GM12878 (cell line): ENCODE data around the gene RHEX. TPM values are rescaled to one million over a fixed set of nuclear protein-coding genes. Genes with fewer than 3 reads are reported as not detected.

ENCODE experiments used
- ATAC-seq: fragments of 200-7000 bp; cut with Tn5 transposase; 3 replicates; pipeline ENCODE4 v1.9.1; 2020; ENCODE audit warnings: mild to moderate bottlenecking, moderate library complexity
- BruUV-seq: library from RNA; stranded (reverse); fragments of 400-500 nt; replicated peaks from 2 replicates; lab custom pipeline; 2021; lab: Mats Ljungman, UMichigan
- CTCF ChIA-PET: fragments of 300-600 bp; sonication (Branson Sonifier 250); formaldehyde crosslinking; extraction: SDS; loops from one replicate; lab custom pipeline; 2021; ENCODE audit warnings: inconsistent platforms; lab: Yijun Ruan, JAX
- POLR2A ChIA-PET: fragments of 350-600 bp; formaldehyde crosslinking; extraction: SDS; loops from one replicate; lab custom pipeline; 2021; ENCODE audit warnings: inconsistent platforms; lab: Charles Lee
- RAD21 ChIA-PET: fragments of 300-600 bp; sonication (Branson Sonifier 250); formaldehyde crosslinking; loops from one replicate; lab custom pipeline; 2023; ENCODE audit warnings: antibody characterized with exemption; ENCODE audit not compliant: unreplicated experiment; lab: Charles Lee
- SMC1A ChIA-PET: fragments of 300-600 bp; sonication (Branson Sonifier 250); formaldehyde crosslinking; loops from one replicate; lab custom pipeline; 2023; ENCODE audit not compliant: unreplicated experiment, uncharacterized antibody; lab: Charles Lee
- DNase-seq: peaks from one replicate; pipeline ENCODE4 v3.0.0-alpha.2; 2011; ENCODE audit warnings: low read depth, low spot score
- FAIRE-seq: peaks from 3 replicates; lab custom pipeline; 2011; peaks lifted over from hg19 to GRCh38; lab: Jason Lieb, UNC
- H2AFZ ChIP-seq: 2 replicates; pipeline ENCODE4 v1.6.0; 2011; ENCODE audit warnings: low read depth, low read length, control low read depth; ENCODE audit not compliant: control insufficient read depth
- H3K27ac ChIP-seq: 2 replicates; pipeline ENCODE4 v1.5.1; 2011; ENCODE audit warnings: control low read depth; ENCODE audit not compliant: control insufficient read depth, insufficient read depth
- H3K27me3 ChIP-seq, 2 experiments: replicated peaks in 1 of 2; 2 replicates each; pipeline versions ENCODE4 v1.6.0 to v1.6.1; 2011; ENCODE audit warnings: low read length in 1 of 2; ENCODE audit not compliant: control insufficient read depth in 2 of 2, insufficient read depth in 2 of 2
- H3K36me3 ChIP-seq, 2 experiments: 2 replicates each; pipeline ENCODE4 v1.5.1; 2011; ENCODE audit warnings: low read length in 1 of 2; ENCODE audit not compliant: control insufficient read depth in 2 of 2, insufficient read depth in 2 of 2
- H3K4me1 ChIP-seq: 2 replicates; pipeline ENCODE4 v1.6.1; 2011; ENCODE audit warnings: mild to moderate bottlenecking, low read length, moderate library complexity, mixed read lengths; ENCODE audit not compliant: control insufficient read depth, insufficient read depth
- H3K4me2 ChIP-seq: 2 replicates; pipeline ENCODE4 v1.6.0; 2011; ENCODE audit warnings: control low read depth; ENCODE audit not compliant: control insufficient read depth, insufficient read depth
- H3K4me3 ChIP-seq: fragments of 200-600 bp; sonication (generic); 2 replicates; pipeline ENCODE4 v1.5.1; 2016
- H3K79me2 ChIP-seq: 2 replicates; pipeline ENCODE4 v1.6.0; 2011; ENCODE audit warnings: low read length; ENCODE audit not compliant: control insufficient read depth, insufficient read depth
- H3K9ac ChIP-seq: 2 replicates; pipeline ENCODE4 v1.8.0; 2011; ENCODE audit warnings: low read length, control low read depth, mixed read lengths; ENCODE audit not compliant: control insufficient read depth, insufficient read depth
- H3K9me3 ChIP-seq: replicated peaks from 3 replicates; pipeline ENCODE4 v1.5.1; 2011; ENCODE audit warnings: mild to moderate bottlenecking, low read length; ENCODE audit not compliant: control insufficient read depth, insufficient read depth
- H4K20me1 ChIP-seq: 2 replicates; pipeline ENCODE4 v1.6.0; 2011; ENCODE audit not compliant: control insufficient read depth, insufficient read depth
- BACH1 ChIP-seq: fragments of 450-650 bp; IDR thresholded peaks from 2 replicates; pipeline ENCODE4 v1.6.1; 2017; ENCODE audit warnings: mild to moderate bottlenecking, borderline replicate concordance
- DPF2 ChIP-seq: fragments of 450-650 bp; IDR thresholded peaks from 2 replicates; pipeline ENCODE4 v1.6.1; 2017; ENCODE audit warnings: mild to moderate bottlenecking
- ELK1 ChIP-seq: IDR thresholded peaks from 2 replicates; pipeline ENCODE4 v1.6.1; 2012; ENCODE audit warnings: low read depth, low read length, improper control_type of control experiment
- EP300 ChIP-seq, 2 experiments: fragments of 150-350 bp in 1 of 2; IDR thresholded peaks; 2 replicates each; pipeline ENCODE4 v1.6.1; 2011 to 2012; ENCODE audit warnings: low read depth in 2 of 2, low read length in 2 of 2, borderline replicate concordance in 1 of 2, improper control_type of control experiment in 1 of 2, inconsistent platforms in 1 of 2; ENCODE audit not compliant: control insufficient read depth in 1 of 2
- MAX ChIP-seq: IDR thresholded peaks from 2 replicates; pipeline ENCODE4 v1.6.1; 2012; ENCODE audit warnings: low read depth, low read length, improper control_type of control experiment
- MYB ChIP-seq: fragments of 150-350 bp; IDR thresholded peaks from 2 replicates; pipeline ENCODE4 v1.6.1; 2014; ENCODE audit warnings: mild to moderate bottlenecking, low read depth, low read length, borderline replicate concordance
- NFYB ChIP-seq: IDR thresholded peaks from 2 replicates; pipeline ENCODE4 v1.6.1; 2011; ENCODE audit warnings: low read depth, mild to moderate bottlenecking, low read length, improper control_type of control experiment, moderate library complexity; ENCODE audit not compliant: insufficient read depth
- NR2C2 ChIP-seq: IDR thresholded peaks from 2 replicates; pipeline ENCODE4 v1.6.1; 2011; ENCODE audit warnings: borderline replicate concordance, low read depth; ENCODE audit not compliant: control insufficient read depth, insufficient read length
- PAX8 ChIP-seq: fragments of 450-650 bp; IDR thresholded peaks from 2 replicates; pipeline ENCODE4 v1.6.1; 2017; ENCODE audit warnings: mild to moderate bottlenecking, moderate library complexity
- RBBP5 ChIP-seq: fragments of 200-600 bp; sonication (generic); conservative IDR thresholded peaks from 2 replicates; pipeline ENCODE4 v1.6.1; 2016
- RCOR1 ChIP-seq: conservative IDR thresholded peaks from 2 replicates; pipeline ENCODE4 v1.6.1; 2012; ENCODE audit warnings: low read depth, low read length, improper control_type of control experiment
- SPI1 ChIP-seq: IDR thresholded peaks from 2 replicates; pipeline ENCODE4 v1.6.1; 2011; ENCODE audit warnings: low read depth, mild to moderate bottlenecking, low read length, moderate library complexity, borderline replicate concordance; ENCODE audit not compliant: insufficient read depth
- SREBF1 ChIP-seq: IDR thresholded peaks from 2 replicates; pipeline ENCODE4 v1.6.1; 2012; ENCODE audit warnings: mild to moderate bottlenecking, low read length
- STAT1 ChIP-seq: fragments of 450-650 bp; conservative IDR thresholded peaks from 2 replicates; pipeline ENCODE4 v1.6.1; 2014; ENCODE audit warnings: antibody characterized with exemption, mild to moderate bottlenecking
- WGBS: methylation state at CpG from one replicate; pipeline ENCODE4 v1.1.6; 2016; ENCODE audit warnings: low lambda C conversion rate; ENCODE audit not compliant: insufficient replicate concordance, insufficient coverage; ENCODE audit errors: missing lambda C conversion rate; 5-methylcytosine and 5-hydroxymethylcytosine counted together
- in situ Hi-C: fragments of 300-500 bp; cut with MboI; formaldehyde crosslinking; loops from 9 replicates; pipeline ENCODE4 v1.14.3; 2018; ENCODE audit warnings: mixed read lengths
- intact Hi-C: fragments of 100-400 bp; cut with micrococcal nuclease; formaldehyde crosslinking; loops from one replicate; pipeline ENCODE4 v1.14.2; 2022; ENCODE audit not compliant: unreplicated experiment
- polyA plus RNA-seq, 11 experiments: library from polyadenylated mRNA; depleted of rRNA in 4 of 11; unstranded in 6 of 11; stranded (reverse) in 5 of 11; fragments of >200 nt; fragmentation: Nextera tagmentation in 4 of 11; fragmentation: Illumina TruSeq in 1 of 11; extraction: Ambion mirVana in 4 of 11; extraction: Trizol in 1 of 11; gene quantifications; 1 replicate in 1 of 11; 2 replicates in 10 of 11; pipeline versions ENCODE4 v1.2.1 to v1.2.3, GENCODE V29; 2011 to 2016; ENCODE audit warnings: inconsistent platforms in 2 of 11, missing spikeins in 2 of 11, low read depth in 1 of 11
- total RNA-seq, 4 experiments: library from RNA; depleted of rRNA in 3 of 4; stranded (reverse); fragments of >200 nt in 3 of 4; fragmentation: Illumina TruSeq in 1 of 4; extraction: Trizol in 1 of 4; gene quantifications; 2 replicates each; pipeline versions ENCODE4 v1.2.1 to v1.2.3, GENCODE V29; 2013 to 2021
- TF ChIP-seq, protein P1 (sequence below): fragments of 450-650 bp; IDR thresholded peaks from 2 replicates; pipeline ENCODE4 v1.6.1; 2016; ENCODE audit warnings: mild to moderate bottlenecking
- TF ChIP-seq, protein P2 (sequence below): IDR thresholded peaks from 2 replicates; pipeline ENCODE4 v1.6.1; 2011; ENCODE audit warnings: low read depth, mild to moderate bottlenecking, low read length, moderate library complexity, borderline replicate concordance; ENCODE audit errors: extremely low read depth

RHEX gene
- total and polyA plus RNA-seq, 10 of the 15 experiments (the other 5 are each of a cell fraction or from before 2014, with no cell fraction given): 2.4 to 11.4 (median 5.7) TPM

DNA sequence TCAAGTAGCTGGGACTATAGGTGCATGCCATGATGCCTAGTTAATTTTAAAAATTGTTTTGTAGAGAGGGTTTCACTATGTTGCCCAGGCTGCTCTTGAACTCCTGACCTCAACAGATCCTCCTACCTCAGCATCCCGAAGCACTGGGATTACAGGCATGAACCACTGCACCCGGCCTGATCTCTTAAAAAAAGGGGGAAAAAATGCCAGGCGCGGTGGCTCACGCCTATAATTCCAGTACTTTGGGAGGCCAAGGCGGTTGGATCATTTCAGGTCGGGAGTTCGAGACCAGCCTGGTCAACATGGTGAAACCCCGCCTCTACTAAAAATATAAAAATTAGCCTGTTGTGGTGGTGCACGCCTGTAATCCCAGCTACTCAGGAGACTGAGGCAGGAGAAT lies 51.0 kb downstream of the RHEX start (continued):
- TF ChIP-seq MYB (no peak), EP300 (IDR thresholded peaks at IDR 0.05; ENCODE audit: borderline replicate concordance in 1 of 2, control insufficient read depth in 1 of 2, low read depth in 2 of 2, low read length in 2 of 2) (no peak), MAX (no peak)
- TF ChIP-seq, protein P1, sequence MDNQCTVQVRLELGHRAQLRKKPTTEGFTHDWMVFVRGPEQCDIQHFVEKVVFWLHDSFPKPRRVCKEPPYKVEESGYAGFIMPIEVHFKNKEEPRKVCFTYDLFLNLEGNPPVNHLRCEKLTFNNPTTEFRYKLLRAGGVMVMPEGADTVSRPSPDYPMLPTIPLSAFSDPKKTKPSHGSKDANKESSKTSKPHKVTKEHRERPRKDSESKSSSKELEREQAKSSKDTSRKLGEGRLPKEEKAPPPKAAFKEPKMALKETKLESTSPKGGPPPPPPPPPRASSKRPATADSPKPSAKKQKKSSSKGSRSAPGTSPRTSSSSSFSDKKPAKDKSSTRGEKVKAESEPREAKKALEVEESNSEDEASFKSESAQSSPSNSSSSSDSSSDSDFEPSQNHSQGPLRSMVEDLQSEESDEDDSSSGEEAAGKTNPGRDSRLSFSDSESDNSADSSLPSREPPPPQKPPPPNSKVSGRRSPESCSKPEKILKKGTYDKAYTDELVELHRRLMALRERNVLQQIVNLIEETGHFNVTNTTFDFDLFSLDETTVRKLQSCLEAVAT: no peak

GRCh38 chr1:206105464-206105995 lies 52.6 kb downstream of the RHEX start:
- H3K9ac ChIP-seq: no peak overlapping the region
- DNase-seq (no peak), ATAC-seq (no peak), FAIRE-seq (no peak)
- no peak overlapping the region for H3K27ac ChIP-seq
- H3K4me2 ChIP-seq: no peak overlapping the region
- 42% methylated on average over 4 of the region's 4 CpGs for WGBS
- ChIA-PET SMC1A (interaction anchor here (0.5 to 16.8 kb wide), 24 partner anchors 9 to 446 kb away, joined by 3 to 329 read pairs (median 5); no protein-coding TSS in a partner anchor), RAD21 (interaction anchor here (0.7 to 9.2 kb wide), 22 partner anchors 8 to 447 kb away, joined by 3 to 197 read pairs (median 6); partner anchors contain the start of genes CTSE and RAB7B), POLR2A (interaction anchor here (0.9 kb wide), 1 partner anchor 9 kb away, joined by 3 read pairs; no protein-coding TSS in a partner anchor), CTCF (interaction anchor here (1.0 to 12.1 kb wide), 34 partner anchors 9 to 446 kb away, joined by 3 to 384 read pairs (median 6); partner anchors contain the start of gene RAB29)
- H3K36me3 ChIP-seq: no peaks in the 10 kb centered on the region
- H3K27me3 ChIP-seq: peaks cover 0 to 2% of the 10 kb centered on the region in 2 experiments; a peak in 2 of 4 replicates
- H3K9me3 ChIP-seq: no peaks in the 10 kb centered on the region
- TF ChIP-seq SPI1 (no peak), NR2C2 (no peak), STAT1 (no peak), RBBP5 (no peak), BACH1 (no peak), SREBF1 (no peak), NFYB (no peak), PAX8 (no peak), DPF2 (no peak), ELK1 (no peak), RCOR1 (no peak)
- TF ChIP-seq, protein P2, sequence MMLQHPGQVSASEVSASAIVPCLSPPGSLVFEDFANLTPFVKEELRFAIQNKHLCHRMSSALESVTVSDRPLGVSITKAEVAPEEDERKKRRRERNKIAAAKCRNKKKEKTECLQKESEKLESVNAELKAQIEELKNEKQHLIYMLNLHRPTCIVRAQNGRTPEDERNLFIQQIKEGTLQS: no peak
- intact Hi-C loops (no loop called here), in situ Hi-C loops (loop anchor here (5.0 kb wide), 2 partner anchors 123 to 313 kb away; no protein-coding TSS in a partner anchor)
- H2AFZ ChIP-seq: no peak overlapping the region
- no peaks in the 10 kb centered on the region for H4K20me1 ChIP-seq
- H3K4me3 ChIP-seq: no peak overlapping the region
- no peaks in the 10 kb centered on the region for H3K79me2 ChIP-seq
- no TSS peak for BruUV-seq
- H3K4me1 ChIP-seq: no peaks in the 10 kb centered on the region
